HepG2 (cell line): ENCODE measurements around the gene MAMDC2. TPM values are rescaled to one million over a fixed set of nuclear protein-coding genes. Genes with fewer than 3 reads are reported as not detected.

Source experiments
- ATAC-seq: fragments of 200-7000 bp; cut with Tn5 transposase; 3 replicates; pipeline ENCODE4 v1.9.1; 2020; ENCODE audit warnings: mild to moderate bottlenecking, moderate library complexity
- BruUV-seq: library from RNA; stranded (reverse); fragments of 400-500 nt; replicated peaks from 2 replicates; lab custom pipeline; 2021; lab: Mats Ljungman, UMichigan
- CTCF ChIA-PET: fragments of 300-600 bp; formaldehyde crosslinking; extraction: SDS; loops from one replicate; lab custom pipeline; 2021; ENCODE audit warnings: low total read pairs, inconsistent platforms, low intra/inter-chr PET ratio; lab: Yijun Ruan, JAX
- POLR2A ChIA-PET: fragments of 350-600 bp; sonication (Branson Sonifier 250); formaldehyde crosslinking; loops from one replicate; lab custom pipeline; 2020; ENCODE audit warnings: antibody characterized with exemption, inconsistent platforms; lab: Yijun Ruan, JAX
- DNase-seq: peaks from one replicate; pipeline ENCODE4 v3.0.0-alpha.2; 2015; ENCODE audit warnings: low spot score
- FAIRE-seq: peaks from 3 replicates; lab custom pipeline; 2011; peaks lifted over from hg19 to GRCh38; lab: Jason Lieb, UNC
- H2AFZ ChIP-seq: one replicate; pipeline ENCODE4 v1.6.1; 2011; ENCODE audit warnings: low read length, inconsistent platforms
- H3K27ac ChIP-seq: fragments of 300-600 bp; 3 replicates; pipeline ENCODE4 v1.8.0; 2011; ENCODE audit warnings: mixed run types, mild to moderate bottlenecking, mixed read lengths, low read length, inconsistent platforms; ENCODE audit not compliant: insufficient read depth; ENCODE audit errors: extremely low read length
- H3K27me3 ChIP-seq, 2 experiments: fragments of 200-600 bp in 1 of 2; 2 replicates in 1 of 2; 3 replicates in 1 of 2; pipeline versions ENCODE4 v1.6.0 to v1.8.0; 2011; ENCODE audit warnings: low read length in 2 of 2, mild to moderate bottlenecking in 2 of 2, moderate library complexity in 2 of 2, inconsistent platforms in 1 of 2; ENCODE audit not compliant: insufficient read depth in 2 of 2, control insufficient read depth in 1 of 2
- H3K36me3 ChIP-seq, 2 experiments: fragments of 200-600 bp in 1 of 2; replicated peaks in 1 of 2; 2 replicates in 1 of 2; 3 replicates in 1 of 2; pipeline versions ENCODE4 v1.5.1 to v1.8.0; 2011; ENCODE audit warnings: low read length in 2 of 2, inconsistent platforms in 1 of 2; ENCODE audit not compliant: insufficient read depth in 2 of 2, control insufficient read depth in 1 of 2
- H3K4me1 ChIP-seq: 2 replicates; pipeline ENCODE4 v1.5.1; 2012; ENCODE audit warnings: low read length, inconsistent platforms; ENCODE audit not compliant: insufficient read depth
- H3K4me2 ChIP-seq: 2 replicates; pipeline ENCODE4 v1.6.0; 2011; ENCODE audit warnings: low read depth, low read length, inconsistent platforms
- H3K4me3 ChIP-seq, 3 experiments: fragments of 200-600 bp in 1 of 3; sonication (generic), shearing (Covaris generic) in 1 of 3; replicated peaks in 1 of 3; 2 replicates each; pipeline ENCODE4 v1.5.1; 2011 to 2016; ENCODE audit warnings: low read length in 3 of 3, inconsistent platforms in 2 of 3, low read depth in 2 of 3, mild to moderate bottlenecking in 2 of 3, control low read depth in 1 of 3, mixed read lengths in 1 of 3; ENCODE audit not compliant: insufficient read depth in 1 of 3
- H3K79me2 ChIP-seq: one replicate; pipeline ENCODE4 v1.6.1; 2011; ENCODE audit warnings: low read length, inconsistent platforms; ENCODE audit not compliant: insufficient read depth
- H3K9ac ChIP-seq: 2 replicates; pipeline ENCODE4 v1.6.0; 2011; ENCODE audit warnings: mild to moderate bottlenecking, low read depth, low read length, inconsistent platforms; ENCODE audit not compliant: insufficient read depth
- H3K9me3 ChIP-seq: 2 replicates; pipeline ENCODE4 v1.5.1; 2012; ENCODE audit warnings: mild to moderate bottlenecking, low read length
- H4K20me1 ChIP-seq: 2 replicates; pipeline ENCODE4 v1.6.0; 2011; ENCODE audit warnings: inconsistent platforms, mild to moderate bottlenecking, low read length, moderate library complexity; ENCODE audit not compliant: insufficient read depth
- CHCHD3 ChIP-seq: sonication (generic); formaldehyde crosslinking; IDR thresholded peaks from 2 replicates; pipeline ENCODE4 v1.8.0; 2022; ENCODE audit warnings: mild to moderate bottlenecking, missing genetic modification reagents, moderate library complexity
- HNF4A ChIP-seq: sonication (generic); formaldehyde crosslinking; IDR thresholded peaks from 2 replicates; pipeline ENCODE4 v1.4.0; 2020; ENCODE audit warnings: missing genetic modification reagents
- MAFG ChIP-seq: sonication (generic); formaldehyde crosslinking; IDR thresholded peaks from 2 replicates; pipeline ENCODE4 v1.5.1; 2020; ENCODE audit warnings: mild to moderate bottlenecking, missing genetic modification reagents
- MEIS1 ChIP-seq: sonication (generic); formaldehyde crosslinking; IDR thresholded peaks from 2 replicates; pipeline ENCODE4 v1.9.0; 2021; ENCODE audit warnings: mild to moderate bottlenecking, missing genetic modification reagents, moderate library complexity, borderline replicate concordance
- ZNF160 ChIP-seq: sonication (generic); formaldehyde crosslinking; IDR thresholded peaks from 2 replicates; pipeline ENCODE4 v1.8.0; 2022; ENCODE audit warnings: mild to moderate bottlenecking, inconsistent platforms, missing genetic modification reagents
- WGBS: methylation state at CpG from one replicate; pipeline ENCODE4 v1.1.6; 2017; ENCODE audit warnings: low lambda C conversion rate; 5-methylcytosine and 5-hydroxymethylcytosine counted together
- in situ Hi-C: cut with HindIII; loops from 2 replicates; pipeline ENCODE4 v1.10.0; 2017; ENCODE audit warnings: low pct_unique_long_range_greater_than_20kb; ENCODE audit not compliant: extremely low pct_ligation_motif_present
- intact Hi-C: fragments of 100-400 bp; cut with micrococcal nuclease; formaldehyde crosslinking; loops from one replicate; pipeline ENCODE4 v1.10.0; 2022; ENCODE audit not compliant: unreplicated experiment
- polyA plus RNA-seq, 8 experiments: library from polyadenylated mRNA; depleted of rRNA in 3 of 8; stranded (reverse) in 7 of 8; unstranded in 1 of 8; fragments of >200 nt; fragmentation: Illumina TruSeq in 4 of 8; extraction: Trizol in 4 of 8; gene quantifications; 2 replicates each; pipeline versions ENCODE4 v1.2.1 to v1.2.3, GENCODE V29; 2011 to 2016; ENCODE audit warnings: low read depth in 4 of 8, missing spikeins in 1 of 8, mixed read lengths in 1 of 8; ENCODE audit not compliant: insufficient read depth in 1 of 8
- total RNA-seq, 5 experiments: library from RNA; depleted of rRNA; stranded (reverse); fragments of >200 nt; fragmentation: Illumina TruSeq; extraction: Trizol; gene quantifications; 2 replicates each; pipeline ENCODE4 v1.2.3, GENCODE V29; 2016; ENCODE audit warnings: low read depth in 1 of 5
- TF ChIP-seq, protein P1 (sequence below): sonication (generic); formaldehyde crosslinking; IDR thresholded peaks from 2 replicates; pipeline ENCODE4 v1.4.0; 2020; ENCODE audit warnings: missing genetic modification reagents
- TF ChIP-seq, protein P2 (sequence below): sonication (generic); formaldehyde crosslinking; IDR thresholded peaks from 2 replicates; pipeline ENCODE4 v1.9.0; 2022; ENCODE audit warnings: missing genetic modification reagents, mild to moderate bottlenecking, borderline replicate concordance
- TF ChIP-seq, protein P3 (sequence below): sonication (generic); formaldehyde crosslinking; IDR thresholded peaks from 2 replicates; pipeline ENCODE4 v1.4.0; 2020; ENCODE audit warnings: missing genetic modification reagents, borderline replicate concordance

The MAMDC2 gene
- total and polyA plus RNA-seq, 2 of the 13 experiments (the other 11 are each of a cell fraction or from before 2014, with no cell fraction given) = not detected

DNA sequence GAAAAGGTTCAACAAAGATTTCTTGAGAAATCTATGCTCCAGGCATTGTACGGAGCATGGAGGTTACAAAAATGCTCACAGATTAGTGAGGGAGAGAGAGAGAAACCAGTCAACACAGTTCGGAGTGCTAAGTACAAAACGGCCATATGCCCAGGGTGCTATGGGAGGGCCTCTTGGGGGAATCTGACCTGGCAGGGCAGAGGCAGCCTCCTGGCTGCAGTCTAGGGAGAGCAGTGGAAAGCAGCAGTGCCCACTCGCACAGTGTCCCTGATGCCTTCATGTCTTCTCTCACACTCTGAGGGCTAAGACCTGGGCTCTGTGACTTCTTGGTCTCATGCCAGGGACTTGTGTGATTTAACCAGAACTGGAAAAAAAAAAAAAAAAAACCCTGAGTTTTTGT lies 185.4 kb downstream of the MAMDC2 start:
- Histone ChIP-seq H3K4me3 (no peak overlapping the region), H3K4me1 (peaks cover 13% of the 10 kb centered on the region; the same call in 1 of the 2 replicates), H3K4me2 (no peak overlapping the region), H3K9ac (no peak overlapping the region), H3K27me3 (no peaks in the 10 kb centered on the region), H3K9me3 (no peaks in the 10 kb centered on the region), H3K36me3 (no peaks in the 10 kb centered on the region), H2AFZ (no peak overlapping the region), H3K79me2 (no peaks in the 10 kb centered on the region), H4K20me1 (no peaks in the 10 kb centered on the region), H3K27ac (peak overlapping the region; percentile 15)
- intact Hi-C loops (loop anchor here (1.0 to 5.0 kb wide), 2 partner anchors 117 to 257 kb away; no protein-coding TSS in a partner anchor), in situ Hi-C loops (no loop called here)
- FAIRE-seq (no peak), ATAC-seq (peak; percentile 90), DNase-seq (no peak)
- TF ChIP-seq CHCHD3 (CRISPR knock-in tag) (no peak), MEIS1 (CRISPR knock-in tag) (no peak), ZNF160 (no peak), HNF4A (CRISPR knock-in tag) (peak; percentile 25), MAFG (no peak)
- TF ChIP-seq, protein P1, sequence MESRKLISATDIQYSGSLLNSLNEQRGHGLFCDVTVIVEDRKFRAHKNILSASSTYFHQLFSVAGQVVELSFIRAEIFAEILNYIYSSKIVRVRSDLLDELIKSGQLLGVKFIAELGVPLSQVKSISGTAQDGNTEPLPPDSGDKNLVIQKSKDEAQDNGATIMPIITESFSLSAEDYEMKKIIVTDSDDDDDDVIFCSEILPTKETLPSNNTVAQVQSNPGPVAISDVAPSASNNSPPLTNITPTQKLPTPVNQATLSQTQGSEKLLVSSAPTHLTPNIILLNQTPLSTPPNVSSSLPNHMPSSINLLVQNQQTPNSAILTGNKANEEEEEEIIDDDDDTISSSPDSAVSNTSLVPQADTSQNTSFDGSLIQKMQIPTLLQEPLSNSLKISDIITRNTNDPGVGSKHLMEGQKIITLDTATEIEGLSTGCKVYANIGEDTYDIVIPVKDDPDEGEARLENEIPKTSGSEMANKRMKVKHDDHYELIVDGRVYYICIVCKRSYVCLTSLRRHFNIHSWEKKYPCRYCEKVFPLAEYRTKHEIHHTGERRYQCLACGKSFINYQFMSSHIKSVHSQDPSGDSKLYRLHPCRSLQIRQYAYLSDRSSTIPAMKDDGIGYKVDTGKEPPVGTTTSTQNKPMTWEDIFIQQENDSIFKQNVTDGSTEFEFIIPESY = no peak
- TF ChIP-seq, protein P2, sequence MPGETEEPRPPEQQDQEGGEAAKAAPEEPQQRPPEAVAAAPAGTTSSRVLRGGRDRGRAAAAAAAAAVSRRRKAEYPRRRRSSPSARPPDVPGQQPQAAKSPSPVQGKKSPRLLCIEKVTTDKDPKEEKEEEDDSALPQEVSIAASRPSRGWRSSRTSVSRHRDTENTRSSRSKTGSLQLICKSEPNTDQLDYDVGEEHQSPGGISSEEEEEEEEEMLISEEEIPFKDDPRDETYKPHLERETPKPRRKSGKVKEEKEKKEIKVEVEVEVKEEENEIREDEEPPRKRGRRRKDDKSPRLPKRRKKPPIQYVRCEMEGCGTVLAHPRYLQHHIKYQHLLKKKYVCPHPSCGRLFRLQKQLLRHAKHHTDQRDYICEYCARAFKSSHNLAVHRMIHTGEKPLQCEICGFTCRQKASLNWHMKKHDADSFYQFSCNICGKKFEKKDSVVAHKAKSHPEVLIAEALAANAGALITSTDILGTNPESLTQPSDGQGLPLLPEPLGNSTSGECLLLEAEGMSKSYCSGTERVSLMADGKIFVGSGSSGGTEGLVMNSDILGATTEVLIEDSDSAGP (CRISPR knock-in tag) = no peak
- TF ChIP-seq, protein P3, sequence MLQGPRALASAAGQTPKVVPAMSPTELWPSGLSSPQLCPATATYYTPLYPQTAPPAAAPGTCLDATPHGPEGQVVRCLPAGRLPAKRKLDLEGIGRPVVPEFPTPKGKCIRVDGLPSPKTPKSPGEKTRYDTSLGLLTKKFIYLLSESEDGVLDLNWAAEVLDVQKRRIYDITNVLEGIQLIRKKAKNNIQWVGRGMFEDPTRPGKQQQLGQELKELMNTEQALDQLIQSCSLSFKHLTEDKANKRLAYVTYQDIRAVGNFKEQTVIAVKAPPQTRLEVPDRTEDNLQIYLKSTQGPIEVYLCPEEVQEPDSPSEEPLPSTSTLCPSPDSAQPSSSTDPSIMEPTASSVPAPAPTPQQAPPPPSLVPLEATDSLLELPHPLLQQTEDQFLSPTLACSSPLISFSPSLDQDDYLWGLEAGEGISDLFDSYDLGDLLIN (CRISPR knock-in tag) = no peak
- POLR2A ChIA-PET = no interaction called here
- no TSS peak for BruUV-seq
- 74% methylated on average over 4 of the region's 4 CpGs for WGBS
- CTCF ChIA-PET = no interaction called here
